ENCODE data around the gene PTGDS. TPM values are rescaled to one million over a fixed set of nuclear protein-coding genes. Genes with fewer than 3 reads are reported as not detected.

PTGDS gene
- total and polyA plus RNA-seq, 4 donors, result 0.23 to 15.2 (median 6.4) TPM

DNA sequence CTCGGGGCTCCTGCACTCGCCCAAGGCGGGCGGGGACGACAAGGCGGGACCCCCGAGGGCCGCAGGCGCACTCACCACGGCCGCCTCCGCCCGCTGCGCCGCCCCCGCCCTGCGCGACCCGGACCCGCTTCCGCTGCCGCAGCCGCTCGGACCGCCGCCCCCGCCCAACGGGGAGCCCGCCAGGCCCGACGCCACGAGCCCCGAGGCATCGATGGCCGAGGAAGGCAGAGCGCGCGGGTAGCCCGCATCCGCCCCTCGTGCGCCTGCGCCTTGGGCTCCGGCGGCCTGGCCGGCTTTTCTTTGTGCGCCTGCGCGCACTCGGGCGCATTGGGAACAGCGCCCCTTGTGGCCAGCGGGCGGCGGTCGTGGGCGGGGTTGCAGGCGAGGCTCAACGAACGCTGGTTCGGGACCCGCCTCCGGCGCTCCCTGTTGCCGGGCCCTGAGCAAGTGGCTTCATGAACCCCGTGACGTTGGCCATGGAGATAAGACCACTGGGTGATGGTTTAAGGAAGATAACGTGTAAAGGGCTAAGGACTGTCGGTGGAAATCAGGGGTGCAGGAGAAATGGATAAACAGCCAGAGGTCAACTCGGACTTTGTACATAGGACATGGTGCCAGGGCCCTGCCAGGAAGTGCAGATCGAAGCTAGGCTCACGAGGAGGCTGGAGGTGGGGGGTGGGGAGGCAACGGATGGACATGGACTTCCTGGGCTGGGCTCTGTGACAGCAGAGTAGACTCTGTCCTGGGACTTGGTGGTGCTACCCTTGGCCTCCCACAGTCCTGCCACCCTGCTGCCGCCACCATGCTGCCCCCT, 32.6 kb upstream of the PTGDS start, which contains the start of the genes C8G and FBXW5:
TSS of gene C8G (plus strand) at position 725 of the 814 bp plus-strand sequence. CDS start at position 803, 78 bp downstream.
TSS of gene FBXW5 (minus strand) at position 220 of the 814 bp plus-strand sequence. CDS start 655 bp downstream, outside the sequence.
- 2% methylated on average over 74 of the region's 74 CpGs for WGBS
- Histone ChIP-seq H3K36me3 (ENCODE audit: control insufficient read depth in 4 of 4, insufficient read depth in 3 of 4, low read depth in 1 of 4, low read length in 3 of 4) (peaks cover 0 to 14% (median 9%) of the 10 kb centered on the region in 4 donors), H3K27ac (ENCODE audit: low read depth in 1 of 2, low read length in 2 of 2) (peak within 1 kb of the TSS; percentile 86 to 95), H3K4me3 (ENCODE audit: low read depth in 1 of 3, low read length in 3 of 3) (peak within 1 kb of the TSS; percentile 75 to 91 (median 78)), H3K9ac (ENCODE audit: low read depth in 1 of 2, low read length in 2 of 2) (peak within 1 kb of the TSS; percentile 63 to 74), H3K27me3 (ENCODE audit: control insufficient read depth in 4 of 4, insufficient read depth in 4 of 4, low read length in 3 of 4) (no peaks in the 10 kb centered on the region), H3K4me1 (ENCODE audit: control insufficient read depth in 4 of 4, insufficient read depth in 4 of 4, low read length in 3 of 4) (peaks cover 17 to 74% (median 44%) of the 10 kb centered on the region in 4 donors), H3K9me3 (ENCODE audit: control insufficient read depth in 4 of 4, low read length in 3 of 4) (no peaks in the 10 kb centered on the region)
- DNase-seq (ENCODE audit: low spot score), result peak; percentile 97
- peak; percentile 54 for TF ChIP-seq FOXA1 (IDR thresholded peaks at IDR 0.05)
- peak; percentile 92 for TF ChIP-seq HNF4G (IDR thresholded peaks at IDR 0.05)
- peak; percentile 96 to 98 for TF ChIP-seq HNF4A (conservative IDR thresholded peaks at IDR 0.05)
- TF ChIP-seq, protein P1, sequence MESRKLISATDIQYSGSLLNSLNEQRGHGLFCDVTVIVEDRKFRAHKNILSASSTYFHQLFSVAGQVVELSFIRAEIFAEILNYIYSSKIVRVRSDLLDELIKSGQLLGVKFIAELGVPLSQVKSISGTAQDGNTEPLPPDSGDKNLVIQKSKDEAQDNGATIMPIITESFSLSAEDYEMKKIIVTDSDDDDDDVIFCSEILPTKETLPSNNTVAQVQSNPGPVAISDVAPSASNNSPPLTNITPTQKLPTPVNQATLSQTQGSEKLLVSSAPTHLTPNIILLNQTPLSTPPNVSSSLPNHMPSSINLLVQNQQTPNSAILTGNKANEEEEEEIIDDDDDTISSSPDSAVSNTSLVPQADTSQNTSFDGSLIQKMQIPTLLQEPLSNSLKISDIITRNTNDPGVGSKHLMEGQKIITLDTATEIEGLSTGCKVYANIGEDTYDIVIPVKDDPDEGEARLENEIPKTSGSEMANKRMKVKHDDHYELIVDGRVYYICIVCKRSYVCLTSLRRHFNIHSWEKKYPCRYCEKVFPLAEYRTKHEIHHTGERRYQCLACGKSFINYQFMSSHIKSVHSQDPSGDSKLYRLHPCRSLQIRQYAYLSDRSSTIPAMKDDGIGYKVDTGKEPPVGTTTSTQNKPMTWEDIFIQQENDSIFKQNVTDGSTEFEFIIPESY (IDR thresholded peaks at IDR 0.05), result no peak
- peak; percentile 98 for TF ChIP-seq SP1 (IDR thresholded peaks at IDR 0.05)
- TF ChIP-seq FOXA2 (IDR thresholded peaks at IDR 0.05), result peak; percentile 40
- peak; percentile 94 for TF ChIP-seq YY1 (IDR thresholded peaks at IDR 0.05)
- peak; percentile 60 to 61 for TF ChIP-seq RAD21 (IDR thresholded peaks at IDR 0.05)
- TF ChIP-seq NR2F2 (IDR thresholded peaks at IDR 0.05), result peak; percentile 49
- TF ChIP-seq GABPA (IDR thresholded peaks at IDR 0.05 in 1 of 2, conservative IDR thresholded peaks at IDR 0.05 in 1 of 2), result peak in 1 of 2 donors; percentile 55
- TF ChIP-seq MAX (IDR thresholded peaks at IDR 0.05), result peak; percentile 48
- TF ChIP-seq EGR1 (IDR thresholded peaks at IDR 0.05; ENCODE audit: low read depth in 2 of 2), result peak in 1 of 2 donors; percentile 73
- no peak for TF ChIP-seq JUND (IDR thresholded peaks at IDR 0.05)
- TF ChIP-seq, protein P2, sequence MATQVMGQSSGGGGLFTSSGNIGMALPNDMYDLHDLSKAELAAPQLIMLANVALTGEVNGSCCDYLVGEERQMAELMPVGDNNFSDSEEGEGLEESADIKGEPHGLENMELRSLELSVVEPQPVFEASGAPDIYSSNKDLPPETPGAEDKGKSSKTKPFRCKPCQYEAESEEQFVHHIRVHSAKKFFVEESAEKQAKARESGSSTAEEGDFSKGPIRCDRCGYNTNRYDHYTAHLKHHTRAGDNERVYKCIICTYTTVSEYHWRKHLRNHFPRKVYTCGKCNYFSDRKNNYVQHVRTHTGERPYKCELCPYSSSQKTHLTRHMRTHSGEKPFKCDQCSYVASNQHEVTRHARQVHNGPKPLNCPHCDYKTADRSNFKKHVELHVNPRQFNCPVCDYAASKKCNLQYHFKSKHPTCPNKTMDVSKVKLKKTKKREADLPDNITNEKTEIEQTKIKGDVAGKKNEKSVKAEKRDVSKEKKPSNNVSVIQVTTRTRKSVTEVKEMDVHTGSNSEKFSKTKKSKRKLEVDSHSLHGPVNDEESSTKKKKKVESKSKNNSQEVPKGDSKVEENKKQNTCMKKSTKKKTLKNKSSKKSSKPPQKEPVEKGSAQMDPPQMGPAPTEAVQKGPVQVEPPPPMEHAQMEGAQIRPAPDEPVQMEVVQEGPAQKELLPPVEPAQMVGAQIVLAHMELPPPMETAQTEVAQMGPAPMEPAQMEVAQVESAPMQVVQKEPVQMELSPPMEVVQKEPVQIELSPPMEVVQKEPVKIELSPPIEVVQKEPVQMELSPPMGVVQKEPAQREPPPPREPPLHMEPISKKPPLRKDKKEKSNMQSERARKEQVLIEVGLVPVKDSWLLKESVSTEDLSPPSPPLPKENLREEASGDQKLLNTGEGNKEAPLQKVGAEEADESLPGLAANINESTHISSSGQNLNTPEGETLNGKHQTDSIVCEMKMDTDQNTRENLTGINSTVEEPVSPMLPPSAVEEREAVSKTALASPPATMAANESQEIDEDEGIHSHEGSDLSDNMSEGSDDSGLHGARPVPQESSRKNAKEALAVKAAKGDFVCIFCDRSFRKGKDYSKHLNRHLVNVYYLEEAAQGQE (IDR thresholded peaks at IDR 0.05), result peak; percentile 90
- TF ChIP-seq CTCF (IDR thresholded peaks at IDR 0.05; ENCODE audit: low read depth, low read length, missing input control), result peak; percentile 99
- TF ChIP-seq TAF1 (conservative IDR thresholded peaks at IDR 0.05), result peak; percentile 93
- TF ChIP-seq ATF3 (IDR thresholded peaks at IDR 0.05), result no peak
- peak; percentile 88 to 91 for TF ChIP-seq RXRA (IDR thresholded peaks at IDR 0.05)
